GM19372 (cell line): ENCODE data around the gene ZNF90.
"Not testable (repeated sequence)": the region's sequence is repeated elsewhere in the genome, so short reads cannot be mapped to it uniquely, and the experiment has no call there.

Source experiments
- ATAC-seq: cut with Tn5 transposase; IDR thresholded peaks from one replicate; pipeline ENCODE4 v1.9.1; 2021; ENCODE audit warnings: mild to moderate bottlenecking, low read depth, moderate library complexity; ENCODE audit not compliant: unreplicated experiment

The ZNF90 gene

GRCh38 chr19:20077791-20078463 lies at the start of gene ZNF90:
ZNF90 (plus strand) TSS chr19:20078000; CDS start chr19:20078133, 133 bp downstream.
- ATAC-seq = no peak

GRCh38 chr19:20028611-20029010 lies 49.2 kb upstream of the ZNF90 start:
- no peak for ATAC-seq

DNA sequence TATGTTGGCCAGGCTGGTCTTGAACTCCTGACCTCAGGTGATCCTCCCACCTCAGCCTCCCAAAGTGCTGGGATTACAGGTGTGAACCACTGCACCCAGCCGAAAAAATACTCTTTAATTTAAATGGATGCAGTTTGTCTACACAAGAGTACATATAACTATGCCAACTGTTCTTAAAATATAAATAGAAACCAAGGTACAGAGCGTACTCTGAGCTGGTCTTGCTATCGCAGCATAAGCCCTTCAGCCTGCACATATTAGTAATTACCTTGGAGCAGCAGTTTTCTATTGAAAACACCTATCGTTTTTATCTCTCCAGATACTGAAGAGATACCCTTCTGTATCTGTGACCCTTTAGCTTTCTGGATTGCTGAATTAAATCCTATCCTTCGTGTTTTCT lies 41.9 kb upstream of the ZNF90 start:
- ATAC-seq = no peak

DNA sequence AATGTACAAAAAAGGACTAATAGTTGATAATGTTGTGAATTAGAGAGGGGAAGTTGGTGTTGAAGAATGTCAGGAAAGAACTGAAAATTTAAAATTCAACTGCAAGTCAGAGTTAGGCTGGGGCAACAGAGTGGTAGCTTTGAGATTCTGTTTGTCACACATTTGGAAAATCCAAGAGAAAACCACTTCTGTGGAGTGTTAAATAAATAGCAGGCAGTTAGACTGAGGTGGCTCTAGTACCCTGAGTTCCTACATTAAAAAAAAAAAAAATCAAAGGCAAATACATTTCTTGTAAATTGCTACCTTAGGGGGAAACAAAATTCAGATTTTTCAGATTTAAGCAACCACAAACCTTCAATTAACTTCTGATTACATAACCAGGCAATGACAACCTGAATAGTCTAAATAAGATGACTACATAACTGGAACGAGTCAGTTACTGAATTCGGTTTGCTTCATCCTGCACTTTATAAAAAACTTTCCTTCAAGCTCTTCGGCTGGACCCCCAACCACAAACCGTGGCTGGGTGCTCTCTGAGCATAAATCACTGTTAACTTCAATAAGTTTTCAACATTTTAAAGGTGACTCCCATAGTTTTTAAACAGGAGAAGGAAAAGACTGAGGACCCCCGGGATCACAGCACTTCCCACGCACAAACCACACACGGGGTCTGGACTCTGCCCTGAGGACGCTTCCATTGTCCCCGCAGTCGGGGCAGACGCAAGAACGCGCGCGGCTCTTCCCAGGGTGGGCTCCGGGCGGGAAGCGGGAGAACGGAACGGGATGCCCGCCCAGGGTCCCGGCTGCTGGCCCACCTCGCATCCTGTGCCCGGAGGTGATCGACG lies 39.2 kb upstream of the ZNF90 start:
- ATAC-seq = no peak

DNA sequence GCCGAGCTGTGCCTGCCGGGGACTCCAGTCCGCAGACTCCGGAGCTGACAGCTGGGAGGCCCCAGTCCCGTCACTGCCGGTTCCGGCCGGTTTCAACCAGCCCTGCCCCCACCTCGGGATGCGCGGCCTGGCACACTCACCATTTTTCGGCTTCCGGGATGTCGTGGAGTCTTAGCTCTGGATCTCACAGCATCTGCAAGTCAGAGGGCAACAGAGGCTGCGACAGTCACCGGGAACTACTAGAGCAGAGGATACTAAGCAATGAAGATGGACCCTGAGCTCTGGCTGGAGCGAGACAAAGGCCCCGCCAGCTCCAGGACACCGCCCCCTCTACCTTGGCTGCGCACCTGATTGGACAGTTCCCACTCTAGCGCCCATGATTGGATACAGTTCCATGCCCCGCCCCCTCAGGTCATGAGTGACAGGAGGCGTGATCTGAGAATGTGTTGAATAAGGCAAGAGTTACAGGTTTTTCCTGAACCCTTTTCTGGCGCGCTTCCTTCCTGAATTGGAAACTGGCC lies 38.5 kb upstream of the ZNF90 start, which contains the start of gene ZNF682:
TSS of gene ZNF682 (minus strand) at position 303 of the 521 bp plus-strand sequence. CDS start at position 143, 160 bp downstream.
- ATAC-seq = peak; percentile 98

DNA sequence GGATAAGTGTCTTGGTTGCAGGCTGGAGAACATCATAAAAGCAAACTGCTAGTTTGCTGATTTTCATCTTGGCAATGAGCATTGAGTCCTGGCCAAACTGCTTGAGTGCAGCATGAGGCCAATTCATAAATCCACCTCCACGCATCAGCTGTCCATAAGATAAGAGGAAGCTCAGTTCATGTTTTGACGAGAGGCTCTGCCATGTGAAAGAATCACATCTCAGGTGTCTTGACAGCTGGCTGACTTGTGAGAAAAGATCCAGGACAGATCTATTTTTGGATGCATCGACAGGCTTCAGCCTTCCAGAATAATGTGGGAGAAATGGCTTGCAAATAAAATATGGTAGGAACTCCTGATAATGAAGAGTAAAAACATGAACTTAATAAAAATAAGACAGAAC lies 33.1 kb upstream of the ZNF90 start:
- ATAC-seq = no peak

- ATAC-seq = not testable (repeated sequence)
Measured at GRCh38 chr19:20045742-20046141, 32.1 kb upstream of the ZNF90 start.

- ATAC-seq = peak; percentile 80
Measured at GRCh38 chr19:20051841-20052768, 25.7 kb upstream of the ZNF90 start.

GRCh38 chr19:20058738-20059137 lies 19.1 kb upstream of the ZNF90 start:
- not testable (repeated sequence) for ATAC-seq

DNA sequence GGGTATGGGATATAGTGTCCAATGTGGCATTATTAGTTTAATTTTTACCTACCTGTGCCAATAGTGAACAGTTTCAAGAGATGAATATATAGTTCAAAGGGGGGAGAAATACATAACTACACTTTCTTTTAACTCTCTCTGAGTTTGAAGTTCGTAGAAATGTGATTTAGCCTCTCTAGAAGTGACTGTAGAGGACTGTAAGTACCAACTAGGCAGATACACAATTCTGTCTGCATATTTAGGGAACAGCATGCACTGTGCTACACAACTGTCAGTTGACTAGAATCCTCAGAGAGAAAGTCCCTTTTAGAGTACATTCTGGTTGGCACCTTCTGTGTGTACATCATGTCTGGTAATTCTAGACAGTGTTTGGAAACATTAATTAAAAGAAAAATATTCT lies 17.5 kb upstream of the ZNF90 start:
- no peak for ATAC-seq

DNA sequence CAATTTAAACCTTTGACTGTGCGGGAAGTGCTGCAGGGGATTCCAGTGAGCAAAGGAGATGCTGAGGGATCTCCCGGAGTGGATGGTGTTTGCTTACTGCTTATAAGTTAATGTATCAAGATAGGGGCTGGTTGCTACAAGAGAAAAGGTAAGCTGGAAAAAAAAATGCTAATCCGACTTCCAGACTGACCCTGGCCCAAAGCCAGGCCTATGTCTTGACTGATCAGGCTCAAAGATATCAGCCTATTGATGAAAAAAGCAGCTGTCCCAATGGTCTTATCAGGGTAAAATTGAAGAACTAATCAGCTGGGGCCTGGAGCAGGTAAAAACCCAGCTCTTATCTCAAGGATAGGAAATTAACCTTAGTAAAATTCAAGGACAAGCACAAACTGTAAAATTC lies 10.9 kb upstream of the ZNF90 start:
- ATAC-seq = no peak

- ATAC-seq = no peak
Measured at GRCh38 chr19:20067943-20068342, 9.9 kb upstream of the ZNF90 start.

GRCh38 chr19:20068559-20068958 lies 9.2 kb upstream of the ZNF90 start:
- ATAC-seq = not testable (repeated sequence)

- no peak for ATAC-seq
Measured at GRCh38 chr19:20070691-20071090, 7.1 kb upstream of the ZNF90 start.

DNA sequence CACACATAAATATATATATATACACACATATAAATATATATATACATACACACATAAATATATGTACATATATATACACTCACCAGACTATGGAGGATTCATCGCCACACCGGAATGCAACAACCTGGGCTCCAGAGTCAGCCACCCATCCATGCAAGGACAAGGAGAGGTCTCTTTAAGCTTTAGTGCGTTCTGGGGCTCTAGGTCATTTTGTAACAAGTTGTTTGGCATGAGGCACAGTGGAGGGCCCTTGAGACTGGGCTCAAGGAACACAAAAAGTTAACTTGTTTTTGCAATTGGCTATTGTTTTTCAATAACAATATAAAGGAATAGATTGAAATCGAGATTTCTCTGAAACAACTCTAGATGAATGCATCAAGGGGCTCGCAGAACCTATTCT lies 4.9 kb upstream of the ZNF90 start:
- ATAC-seq = no peak

DNA sequence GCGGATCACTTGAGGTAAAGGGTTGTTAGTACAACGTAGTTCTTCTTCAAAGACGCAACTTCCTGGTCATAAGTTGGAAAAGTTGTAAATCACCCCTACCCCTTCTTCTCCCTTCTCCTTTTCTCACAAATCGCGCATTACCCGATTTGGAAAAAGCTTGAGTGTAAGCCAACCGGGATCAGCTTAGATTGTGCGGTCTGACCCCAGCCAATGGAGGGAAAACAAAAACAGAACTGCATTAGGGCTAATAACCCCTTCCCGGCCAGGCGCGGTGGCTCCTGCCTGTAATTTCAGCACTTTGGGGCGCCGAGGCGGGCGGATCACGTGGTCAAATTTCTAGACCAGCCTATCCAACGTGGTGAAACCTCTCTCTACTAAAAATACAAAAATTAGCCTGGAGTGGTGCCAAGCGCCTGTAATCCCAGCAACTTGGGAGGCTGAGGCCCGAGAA lies 806 bp downstream of the ZNF90 start:
- no peak for ATAC-seq

GRCh38 chr19:20079476-20079875 lies 1.7 kb downstream of the ZNF90 start:
- ATAC-seq = no peak

- no peak for ATAC-seq
Measured at GRCh38 chr19:20080656-20081055, 2.9 kb downstream of the ZNF90 start.

- ATAC-seq = not testable (repeated sequence)
Measured at GRCh38 chr19:20082232-20082833, 4.5 kb downstream of the ZNF90 start.

DNA sequence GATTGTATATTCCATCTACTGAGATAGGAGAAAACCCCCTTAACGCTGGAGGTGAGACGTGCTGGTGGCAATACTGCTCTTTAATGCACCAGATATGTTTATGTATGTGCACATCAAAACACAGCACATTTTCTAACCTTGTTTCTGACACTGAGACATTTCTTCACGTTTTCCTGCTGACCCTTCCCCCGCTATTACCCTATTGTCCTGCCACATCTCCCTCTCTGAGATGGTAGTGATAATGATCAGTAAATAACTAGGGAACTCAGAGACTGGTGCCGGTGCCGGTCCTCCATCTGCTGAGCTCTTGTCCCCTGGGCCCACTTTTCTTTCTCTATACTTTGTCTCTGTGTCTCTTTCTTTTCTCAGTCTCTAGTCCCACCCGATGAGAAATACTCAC lies 5.1 kb downstream of the ZNF90 start:
- not testable (repeated sequence) for ATAC-seq
